ENCODE results near the gene KCNN3.

Gene KCNN3

GRCh38 chr1:154744352-154745035 lies 125.6 kb downstream of the KCNN3 start:
- H3K4me3 ChIP-seq (ENCODE audit: low read length): no peak overlapping the region
- TF ChIP-seq ZNF274 (IDR thresholded peaks at IDR 0.05; ENCODE audit: low read depth, low read length): no peak

- H3K4me3 ChIP-seq (ENCODE audit: low read length): no peak overlapping the region
- no peak for TF ChIP-seq ZNF274 (IDR thresholded peaks at IDR 0.05; ENCODE audit: low read depth, low read length)
Observed at GRCh38 chr1:154743526-154744036, 126.5 kb downstream of the KCNN3 start.

- TF ChIP-seq ZNF274 (IDR thresholded peaks at IDR 0.05; ENCODE audit: low read depth, low read length): no peak
- no peak overlapping the region for H3K4me3 ChIP-seq (ENCODE audit: low read length)
Observed at GRCh38 chr1:154742606-154743005, 127.5 kb downstream of the KCNN3 start.

- no peak for TF ChIP-seq ZNF274 (IDR thresholded peaks at IDR 0.05; ENCODE audit: low read depth, low read length)
- H3K4me3 ChIP-seq (ENCODE audit: low read length): no peak overlapping the region
Observed at GRCh38 chr1:154741741-154742495, 128.2 kb downstream of the KCNN3 start.

GRCh38 chr1:154741327-154741726 lies 128.8 kb downstream of the KCNN3 start:
- TF ChIP-seq ZNF274 (IDR thresholded peaks at IDR 0.05; ENCODE audit: low read depth, low read length): no peak
- no peak overlapping the region for H3K4me3 ChIP-seq (ENCODE audit: low read length)

- no peak overlapping the region for H3K4me3 ChIP-seq (ENCODE audit: low read length)
- no peak for TF ChIP-seq ZNF274 (IDR thresholded peaks at IDR 0.05; ENCODE audit: low read depth, low read length)
Observed at GRCh38 chr1:154739654-154740053, 130.4 kb downstream of the KCNN3 start.

- no peak overlapping the region for H3K4me3 ChIP-seq (ENCODE audit: low read length)
Observed at GRCh38 chr1:154736841-154737240, 133.2 kb downstream of the KCNN3 start.

GRCh38 chr1:154735804-154736168 lies 134.3 kb downstream of the KCNN3 start:
- no peak overlapping the region for H3K4me3 ChIP-seq (ENCODE audit: low read length)
- no peak for TF ChIP-seq ZNF274 (IDR thresholded peaks at IDR 0.05; ENCODE audit: low read depth, low read length)

More at GRCh38 chr1:154736841-154737240, 133.2 kb downstream of the KCNN3 start:
- TF ChIP-seq ZNF274 (IDR thresholded peaks at IDR 0.05; ENCODE audit: low read depth, low read length): no peak

- no peak for TF ChIP-seq ZNF274 (IDR thresholded peaks at IDR 0.05; ENCODE audit: low read depth, low read length)
- H3K4me3 ChIP-seq (ENCODE audit: low read length): no peak overlapping the region
Observed at GRCh38 chr1:154735061-154735803, 134.8 kb downstream of the KCNN3 start.

GRCh38 chr1:154733621-154734020 lies 136.5 kb downstream of the KCNN3 start:
- no peak for TF ChIP-seq ZNF274 (IDR thresholded peaks at IDR 0.05; ENCODE audit: low read depth, low read length)
- H3K4me3 ChIP-seq (ENCODE audit: low read length): no peak overlapping the region

GRCh38 chr1:154730986-154731489 lies 139.0 kb downstream of the KCNN3 start:
- no peak for TF ChIP-seq ZNF274 (IDR thresholded peaks at IDR 0.05; ENCODE audit: low read depth, low read length)
- no peak overlapping the region for H3K4me3 ChIP-seq (ENCODE audit: low read length)

- H3K4me3 ChIP-seq (ENCODE audit: low read length): no peak overlapping the region
- no peak for TF ChIP-seq ZNF274 (IDR thresholded peaks at IDR 0.05; ENCODE audit: low read depth, low read length)
Observed at GRCh38 chr1:154730259-154730658, 139.8 kb downstream of the KCNN3 start.

GRCh38 chr1:154729577-154729976 lies 140.5 kb downstream of the KCNN3 start:
- no peak overlapping the region for H3K4me3 ChIP-seq (ENCODE audit: low read length)
- no peak for TF ChIP-seq ZNF274 (IDR thresholded peaks at IDR 0.05; ENCODE audit: low read depth, low read length)

GRCh38 chr1:154729031-154729442 lies 141.0 kb downstream of the KCNN3 start:
- TF ChIP-seq ZNF274 (IDR thresholded peaks at IDR 0.05; ENCODE audit: low read depth, low read length): no peak
- H3K4me3 ChIP-seq (ENCODE audit: low read length): no peak overlapping the region

All from GM08714 (cell line).